NB4 (cell line): Measurements from ENCODE around the gene PRSS8.

Experiments
- MYC ChIP-seq: IDR thresholded peaks from 2 replicates; pipeline ENCODE4 v1.6.1; 2011; ENCODE audit warnings: low read depth, low read length
- POLR2A ChIP-seq: IDR thresholded peaks from 2 replicates; pipeline ENCODE4 v1.6.1; 2011; ENCODE audit warnings: mild to moderate bottlenecking; ENCODE audit not compliant: insufficient read length; ENCODE audit errors: extremely low read depth
- TF ChIP-seq, protein P1 (sequence below): IDR thresholded peaks from one replicate; pipeline ENCODE4 v1.5.1; 2012; ENCODE audit warnings: low read depth, low read length

- TF ChIP-seq, protein P1, sequence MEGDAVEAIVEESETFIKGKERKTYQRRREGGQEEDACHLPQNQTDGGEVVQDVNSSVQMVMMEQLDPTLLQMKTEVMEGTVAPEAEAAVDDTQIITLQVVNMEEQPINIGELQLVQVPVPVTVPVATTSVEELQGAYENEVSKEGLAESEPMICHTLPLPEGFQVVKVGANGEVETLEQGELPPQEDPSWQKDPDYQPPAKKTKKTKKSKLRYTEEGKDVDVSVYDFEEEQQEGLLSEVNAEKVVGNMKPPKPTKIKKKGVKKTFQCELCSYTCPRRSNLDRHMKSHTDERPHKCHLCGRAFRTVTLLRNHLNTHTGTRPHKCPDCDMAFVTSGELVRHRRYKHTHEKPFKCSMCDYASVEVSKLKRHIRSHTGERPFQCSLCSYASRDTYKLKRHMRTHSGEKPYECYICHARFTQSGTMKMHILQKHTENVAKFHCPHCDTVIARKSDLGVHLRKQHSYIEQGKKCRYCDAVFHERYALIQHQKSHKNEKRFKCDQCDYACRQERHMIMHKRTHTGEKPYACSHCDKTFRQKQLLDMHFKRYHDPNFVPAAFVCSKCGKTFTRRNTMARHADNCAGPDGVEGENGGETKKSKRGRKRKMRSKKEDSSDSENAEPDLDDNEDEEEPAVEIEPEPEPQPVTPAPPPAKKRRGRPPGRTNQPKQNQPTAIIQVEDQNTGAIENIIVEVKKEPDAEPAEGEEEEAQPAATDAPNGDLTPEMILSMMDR: no peak
- TF ChIP-seq POLR2A (no peak), MYC (no peak)
Observed at GRCh38 chr16:31106509-31107464, 28.7 kb downstream of the PRSS8 start.
